ENCODE data around the gene SUSD1.

SUSD1 gene

DNA sequence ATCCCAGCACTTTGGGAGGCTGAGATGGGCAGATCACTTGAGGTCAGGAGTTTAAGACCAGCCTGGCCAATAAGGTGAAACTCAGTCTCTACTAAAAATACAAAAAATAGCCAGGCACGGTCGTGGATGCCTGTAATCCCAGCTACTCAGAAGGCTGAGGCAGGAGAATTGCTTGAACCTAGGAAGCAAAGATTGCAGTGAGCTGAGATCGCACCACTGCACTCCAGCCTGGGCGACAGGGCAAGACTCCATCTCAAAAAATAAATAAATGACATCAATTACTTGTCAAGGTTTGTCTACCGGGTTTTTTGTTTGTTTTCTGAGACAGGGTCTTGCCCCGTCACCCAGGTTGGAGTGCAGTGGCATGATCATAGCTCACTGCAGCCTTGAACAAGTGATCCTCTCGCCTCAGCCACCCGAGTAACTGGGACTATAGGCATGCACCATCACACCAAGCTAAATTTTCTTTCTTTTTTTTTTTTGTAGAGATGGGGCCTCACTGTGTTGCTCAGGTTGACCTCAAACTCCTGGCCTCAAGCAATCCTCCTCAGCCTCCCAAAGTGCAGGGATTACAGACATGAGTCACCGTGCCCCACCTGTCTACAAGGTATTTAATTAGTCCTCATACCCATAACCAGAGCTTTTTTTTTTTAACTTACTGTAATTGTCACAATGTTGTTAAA, 64.9 kb downstream of the SUSD1 start:
- no peak for TF ChIP-seq EZH2 (IDR thresholded peaks at IDR 0.05)
- TF ChIP-seq POLR2AphosphoS5 (IDR thresholded peaks at IDR 0.05; ENCODE audit: borderline replicate concordance, low read depth, low read length), result no peak
- TF ChIP-seq FOXP2 (optimal IDR thresholded peaks at IDR 0.05; ENCODE audit: control extremely low read depth, extremely low read length, insufficient read depth), result no peak
- Histone ChIP-seq H3K9me3 (ENCODE audit: low read depth, low read length) (no peaks in the 10 kb centered on the region), H3K27ac (no peak overlapping the region), H3K9ac (ENCODE audit: insufficient read length) (no peak overlapping the region), H3K4me3 (no peak overlapping the region), H3K36me3 (ENCODE audit: insufficient read depth, low read length) (no peaks in the 10 kb centered on the region)
- no peak for DNase-seq (ENCODE audit: low read depth, low spot score)

GRCh38 chr9:112104901-112105300, 70.2 kb downstream of the SUSD1 start:
- H3K27ac ChIP-seq, result no peak overlapping the region
- TF ChIP-seq FOXP2 (optimal IDR thresholded peaks at IDR 0.05; ENCODE audit: control extremely low read depth, extremely low read length, insufficient read depth), result no peak
- no peak for TF ChIP-seq EZH2 (IDR thresholded peaks at IDR 0.05)
- TF ChIP-seq POLR2AphosphoS5 (IDR thresholded peaks at IDR 0.05; ENCODE audit: borderline replicate concordance, low read depth, low read length), result no peak
- no peaks in the 10 kb centered on the region for H3K9me3 ChIP-seq (ENCODE audit: low read depth, low read length)
- no peaks in the 10 kb centered on the region for H3K36me3 ChIP-seq (ENCODE audit: insufficient read depth, low read length)
- H3K4me3 ChIP-seq, result no peak overlapping the region
- no peak overlapping the region for H3K9ac ChIP-seq (ENCODE audit: insufficient read length)
- no peak for DNase-seq (ENCODE audit: low read depth, low spot score)

DNA sequence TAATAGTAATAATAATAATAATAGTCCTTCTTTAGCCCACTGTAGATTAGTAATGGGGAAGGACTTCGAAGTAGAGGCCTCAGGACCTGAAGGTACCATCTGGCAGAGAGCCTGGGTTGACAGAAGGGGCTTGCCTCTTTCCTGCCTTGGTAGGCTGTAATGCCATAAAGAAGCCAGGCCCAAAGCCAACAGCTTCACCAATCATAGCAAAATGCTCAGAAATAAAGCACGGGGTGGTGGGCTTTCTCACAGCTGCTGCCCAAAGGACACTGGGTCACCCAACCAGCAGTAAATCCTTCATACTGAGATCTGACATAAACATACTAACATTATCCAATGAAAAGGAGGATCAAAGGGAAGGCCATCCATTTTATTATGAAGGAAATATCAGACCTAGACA, 70.7 kb downstream of the SUSD1 start:
- no peak overlapping the region for H3K9ac ChIP-seq (ENCODE audit: insufficient read length)
- H3K9me3 ChIP-seq (ENCODE audit: low read depth, low read length), result no peaks in the 10 kb centered on the region
- no peak overlapping the region for H3K4me3 ChIP-seq
- H3K36me3 ChIP-seq (ENCODE audit: insufficient read depth, low read length), result no peaks in the 10 kb centered on the region
- no peak for DNase-seq (ENCODE audit: low read depth, low spot score)
- TF ChIP-seq FOXP2 (optimal IDR thresholded peaks at IDR 0.05; ENCODE audit: control extremely low read depth, extremely low read length, insufficient read depth), result no peak
- no peak for TF ChIP-seq POLR2AphosphoS5 (IDR thresholded peaks at IDR 0.05; ENCODE audit: borderline replicate concordance, low read depth, low read length)
- TF ChIP-seq EZH2 (IDR thresholded peaks at IDR 0.05), result no peak
- no peak overlapping the region for H3K27ac ChIP-seq

GRCh38 chr9:112103405-112103804, 71.7 kb downstream of the SUSD1 start:
- DNase-seq (ENCODE audit: low read depth, low spot score), result no peak
- no peaks in the 10 kb centered on the region for H3K36me3 ChIP-seq (ENCODE audit: insufficient read depth, low read length)
- H3K9ac ChIP-seq (ENCODE audit: insufficient read length), result no peak overlapping the region
- TF ChIP-seq FOXP2 (optimal IDR thresholded peaks at IDR 0.05; ENCODE audit: control extremely low read depth, extremely low read length, insufficient read depth), result no peak
- no peak for TF ChIP-seq POLR2AphosphoS5 (IDR thresholded peaks at IDR 0.05; ENCODE audit: borderline replicate concordance, low read depth, low read length)
- TF ChIP-seq EZH2 (IDR thresholded peaks at IDR 0.05), result no peak
- no peak overlapping the region for H3K27ac ChIP-seq
- no peak overlapping the region for H3K4me3 ChIP-seq
- H3K9me3 ChIP-seq (ENCODE audit: low read depth, low read length), result no peaks in the 10 kb centered on the region

DNA sequence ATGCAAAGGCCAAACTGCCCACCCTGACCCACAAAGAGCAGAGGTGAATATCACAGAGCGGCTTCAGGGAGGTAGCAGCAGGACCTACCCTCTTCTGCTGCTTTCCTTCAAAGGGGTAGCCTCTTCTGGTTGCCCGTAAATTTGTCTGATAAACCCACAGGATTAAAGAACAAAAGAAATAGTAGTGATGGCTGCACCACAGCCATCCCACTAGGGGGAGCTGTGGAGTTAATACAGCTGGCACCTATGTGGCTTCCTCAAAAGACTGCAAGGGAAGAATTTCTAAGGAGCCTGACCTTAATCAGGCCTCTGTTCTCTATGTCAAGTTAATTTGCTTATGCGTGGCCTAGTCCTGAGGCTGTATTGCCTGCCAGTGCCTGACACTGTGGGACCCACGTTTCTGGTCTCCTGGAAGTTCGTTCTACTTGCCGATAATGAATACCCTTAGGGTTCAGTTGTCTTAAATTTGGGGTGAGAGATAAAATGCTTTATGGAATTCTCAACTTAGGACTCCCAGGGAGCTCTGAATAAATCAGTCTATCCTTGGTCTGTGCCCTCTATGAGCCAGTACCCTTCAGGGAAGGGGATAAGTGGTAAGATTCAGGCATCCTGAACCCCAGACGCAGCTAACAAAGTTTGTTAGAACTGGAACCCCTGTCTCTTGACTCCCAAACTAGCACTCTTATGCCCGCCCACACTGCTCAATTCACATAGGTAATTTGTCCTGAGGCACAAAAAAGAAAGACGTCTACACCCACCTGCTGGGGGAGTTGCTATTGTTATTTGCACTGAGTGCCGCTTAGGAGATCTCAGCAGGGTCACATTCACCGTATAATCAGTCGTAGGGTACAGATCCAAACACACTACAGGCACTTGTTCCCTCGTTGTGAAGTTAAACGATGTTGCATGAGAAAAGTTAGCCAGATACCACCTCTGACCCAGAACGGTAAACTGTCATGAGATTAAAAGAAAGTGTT, 77.1 kb downstream of the SUSD1 start:
- DNase-seq (ENCODE audit: low read depth, low spot score), result peak; percentile 40
- Histone ChIP-seq H3K27ac (no peak overlapping the region), H3K9me3 (ENCODE audit: low read depth, low read length) (no peaks in the 10 kb centered on the region), H3K4me3 (no peak overlapping the region), H3K36me3 (ENCODE audit: insufficient read depth, low read length) (no peaks in the 10 kb centered on the region), H3K9ac (ENCODE audit: insufficient read length) (no peak overlapping the region)
- TF ChIP-seq POLR2AphosphoS5 (IDR thresholded peaks at IDR 0.05; ENCODE audit: borderline replicate concordance, low read depth, low read length) (no peak), EZH2 (IDR thresholded peaks at IDR 0.05) (no peak), FOXP2 (optimal IDR thresholded peaks at IDR 0.05; ENCODE audit: control extremely low read depth, extremely low read length, insufficient read depth) (no peak)

GRCh38 chr9:112094948-112095681, 80.0 kb downstream of the SUSD1 start:
- no peak overlapping the region for H3K9ac ChIP-seq (ENCODE audit: insufficient read length)
- DNase-seq (ENCODE audit: low read depth, low spot score), result no peak
- H3K9me3 ChIP-seq (ENCODE audit: low read depth, low read length), result no peaks in the 10 kb centered on the region
- no peak overlapping the region for H3K27ac ChIP-seq
- TF ChIP-seq POLR2AphosphoS5 (IDR thresholded peaks at IDR 0.05; ENCODE audit: borderline replicate concordance, low read depth, low read length) (no peak), FOXP2 (optimal IDR thresholded peaks at IDR 0.05; ENCODE audit: control extremely low read depth, extremely low read length, insufficient read depth) (no peak), EZH2 (IDR thresholded peaks at IDR 0.05) (no peak)
- no peaks in the 10 kb centered on the region for H3K36me3 ChIP-seq (ENCODE audit: insufficient read depth, low read length)
- no peak overlapping the region for H3K4me3 ChIP-seq

- TF ChIP-seq FOXP2 (optimal IDR thresholded peaks at IDR 0.05; ENCODE audit: control extremely low read depth, extremely low read length, insufficient read depth), result no peak
- no peak for TF ChIP-seq POLR2AphosphoS5 (IDR thresholded peaks at IDR 0.05; ENCODE audit: borderline replicate concordance, low read depth, low read length)
- TF ChIP-seq EZH2 (IDR thresholded peaks at IDR 0.05), result no peak
- DNase-seq (ENCODE audit: low read depth, low spot score), result no peak
- H3K9ac ChIP-seq (ENCODE audit: insufficient read length), result no peak overlapping the region
- no peaks in the 10 kb centered on the region for H3K36me3 ChIP-seq (ENCODE audit: insufficient read depth, low read length)
- no peaks in the 10 kb centered on the region for H3K9me3 ChIP-seq (ENCODE audit: low read depth, low read length)
- no peak overlapping the region for H3K27ac ChIP-seq
- no peak overlapping the region for H3K4me3 ChIP-seq
These were observed 80.9 kb downstream of the SUSD1 start for GRCh38 chr9:112094241-112094640.

- Histone ChIP-seq H3K27ac (no peak overlapping the region), H3K36me3 (ENCODE audit: insufficient read depth, low read length) (no peaks in the 10 kb centered on the region), H3K9ac (ENCODE audit: insufficient read length) (no peak overlapping the region), H3K4me3 (no peak overlapping the region), H3K9me3 (ENCODE audit: low read depth, low read length) (no peaks in the 10 kb centered on the region)
- no peak for DNase-seq (ENCODE audit: low read depth, low spot score)
- no peak for TF ChIP-seq EZH2 (IDR thresholded peaks at IDR 0.05)
- no peak for TF ChIP-seq POLR2AphosphoS5 (IDR thresholded peaks at IDR 0.05; ENCODE audit: borderline replicate concordance, low read depth, low read length)
- no peak for TF ChIP-seq FOXP2 (optimal IDR thresholded peaks at IDR 0.05; ENCODE audit: control extremely low read depth, extremely low read length, insufficient read depth)
These were observed 81.3 kb downstream of the SUSD1 start for GRCh38 chr9:112093870-112094216.
